ENCODE data around the gene LFNG.

LFNG gene

GRCh38 chr7:2511769-2512168 is 7.8 kb upstream of the LFNG start:
- no peak overlapping the region for H2BK5ac ChIP-seq (ENCODE audit: low read length)
- H3K4me1 ChIP-seq (ENCODE audit: control insufficient read depth, low read depth, low read length), result no peaks in the 10 kb centered on the region
- no peak overlapping the region for H3K4me2 ChIP-seq (ENCODE audit: low read length)
- H3K79me2 ChIP-seq (ENCODE audit: control insufficient read depth, insufficient read depth, low read length), result no peaks in the 10 kb centered on the region
- no peak overlapping the region for H2BK15ac ChIP-seq (replicated peaks; ENCODE audit: low read depth)
- no peak overlapping the region for H3K56ac ChIP-seq (ENCODE audit: low read length)
- H3K36me3 ChIP-seq (ENCODE audit: control insufficient read depth, insufficient read depth, low read length), result no peaks in the 10 kb centered on the region
- H3K27me3 ChIP-seq (ENCODE audit: insufficient read depth, low read length, poor library complexity), result no peaks in the 10 kb centered on the region
- no peak overlapping the region for H3K27ac ChIP-seq (ENCODE audit: low read depth, low read length)
- DNase-seq, result no peak
- WGBS (ENCODE audit: extremely low coverage, insufficient coverage, low lambda C conversion rate), result no CpG with 5 or more reads among the region's 18 CpGs
- H2BK120ac ChIP-seq (ENCODE audit: low read depth, low read length), result no peak overlapping the region
- no peak overlapping the region for H3K9ac ChIP-seq (ENCODE audit: low read length)
- no peak overlapping the region for H3K18ac ChIP-seq (ENCODE audit: low read length)
- H3K23ac ChIP-seq (ENCODE audit: low read length), result no peak overlapping the region
- H4K8ac ChIP-seq (ENCODE audit: low read depth, low read length), result no peak overlapping the region
- H3K4me3 ChIP-seq (ENCODE audit: low read length), result no peak overlapping the region
- H2AK5ac ChIP-seq (ENCODE audit: low read length), result no peak overlapping the region
- H3K4ac ChIP-seq (ENCODE audit: low read depth, low read length), result no peak overlapping the region
- H4K5ac ChIP-seq (ENCODE audit: low read length), result no peak overlapping the region
- no peaks in the 10 kb centered on the region for H3K79me1 ChIP-seq (ENCODE audit: low read length)

- Histone ChIP-seq H4K8ac (ENCODE audit: low read depth, low read length) (no peak overlapping the region), H3K27me3 (ENCODE audit: insufficient read depth, low read length, poor library complexity) (no peaks in the 10 kb centered on the region), H2BK120ac (ENCODE audit: low read depth, low read length) (no peak overlapping the region), H3K4me1 (ENCODE audit: control insufficient read depth, low read depth, low read length) (no peaks in the 10 kb centered on the region), H4K5ac (ENCODE audit: low read length) (no peak overlapping the region), H3K79me1 (ENCODE audit: low read length) (no peaks in the 10 kb centered on the region), H3K56ac (ENCODE audit: low read length) (no peak overlapping the region), H3K27ac (ENCODE audit: low read depth, low read length) (no peak overlapping the region), H3K4me2 (ENCODE audit: low read length) (no peak overlapping the region), H2BK5ac (ENCODE audit: low read length) (no peak overlapping the region), H3K4me3 (ENCODE audit: low read length) (no peak overlapping the region), H2BK15ac (replicated peaks; ENCODE audit: low read depth) (no peak overlapping the region), H3K4ac (ENCODE audit: low read depth, low read length) (no peak overlapping the region), H2AK5ac (ENCODE audit: low read length) (no peak overlapping the region), H3K23ac (ENCODE audit: low read length) (no peak overlapping the region), H3K9ac (ENCODE audit: low read length) (no peak overlapping the region), H3K79me2 (ENCODE audit: control insufficient read depth, insufficient read depth, low read length) (no peaks in the 10 kb centered on the region), H3K36me3 (ENCODE audit: control insufficient read depth, insufficient read depth, low read length) (no peaks in the 10 kb centered on the region), H3K18ac (ENCODE audit: low read length) (no peak overlapping the region)
- WGBS (ENCODE audit: extremely low coverage, insufficient coverage, low lambda C conversion rate), result no CpG with 5 or more reads among the region's 12 CpGs
- no peak for DNase-seq
Measured at GRCh38 chr7:2512179-2512661, 7.4 kb upstream of the LFNG start.

- no peak overlapping the region for H3K56ac ChIP-seq (ENCODE audit: low read length)
- no peaks in the 10 kb centered on the region for H3K27me3 ChIP-seq (ENCODE audit: insufficient read depth, low read length, poor library complexity)
- no peak overlapping the region for H3K27ac ChIP-seq (ENCODE audit: low read depth, low read length)
- no peak overlapping the region for H3K23ac ChIP-seq (ENCODE audit: low read length)
- H3K79me2 ChIP-seq (ENCODE audit: control insufficient read depth, insufficient read depth, low read length), result no peaks in the 10 kb centered on the region
- WGBS (ENCODE audit: extremely low coverage, insufficient coverage, low lambda C conversion rate), result no CpG with 5 or more reads among the region's 3 CpGs
- H3K18ac ChIP-seq (ENCODE audit: low read length), result no peak overlapping the region
- no peak overlapping the region for H2BK15ac ChIP-seq (replicated peaks; ENCODE audit: low read depth)
- peaks cover 3% of the 10 kb centered on the region for H3K4me1 ChIP-seq (ENCODE audit: control insufficient read depth, low read depth, low read length)
- H2AK5ac ChIP-seq (ENCODE audit: low read length), result no peak overlapping the region
- H3K79me1 ChIP-seq (ENCODE audit: low read length), result no peaks in the 10 kb centered on the region
- no peak overlapping the region for H3K4me3 ChIP-seq (ENCODE audit: low read length)
- H2BK120ac ChIP-seq (ENCODE audit: low read depth, low read length), result no peak overlapping the region
- no peak overlapping the region for H3K4me2 ChIP-seq (ENCODE audit: low read length)
- no peak overlapping the region for H2BK5ac ChIP-seq (ENCODE audit: low read length)
- H3K36me3 ChIP-seq (ENCODE audit: control insufficient read depth, insufficient read depth, low read length), result no peaks in the 10 kb centered on the region
- no peak overlapping the region for H3K4ac ChIP-seq (ENCODE audit: low read depth, low read length)
- H3K9ac ChIP-seq (ENCODE audit: low read length), result no peak overlapping the region
- no peak for DNase-seq
- no peak overlapping the region for H4K8ac ChIP-seq (ENCODE audit: low read depth, low read length)
- no peak overlapping the region for H4K5ac ChIP-seq (ENCODE audit: low read length)
Measured at GRCh38 chr7:2512713-2513112, 6.9 kb upstream of the LFNG start.

- H4K5ac ChIP-seq (ENCODE audit: low read length), result no peak overlapping the region
- peaks cover 11% of the 10 kb centered on the region for H3K4me1 ChIP-seq (ENCODE audit: control insufficient read depth, low read depth, low read length)
- H3K23ac ChIP-seq (ENCODE audit: low read length), result no peak overlapping the region
- no peaks in the 10 kb centered on the region for H3K27me3 ChIP-seq (ENCODE audit: insufficient read depth, low read length, poor library complexity)
- no peaks in the 10 kb centered on the region for H3K36me3 ChIP-seq (ENCODE audit: control insufficient read depth, insufficient read depth, low read length)
- no peak overlapping the region for H2BK5ac ChIP-seq (ENCODE audit: low read length)
- no peak overlapping the region for H3K27ac ChIP-seq (ENCODE audit: low read depth, low read length)
- H3K9ac ChIP-seq (ENCODE audit: low read length), result no peak overlapping the region
- no peak for DNase-seq
- H3K18ac ChIP-seq (ENCODE audit: low read length), result no peak overlapping the region
- no peak overlapping the region for H2BK15ac ChIP-seq (replicated peaks; ENCODE audit: low read depth)
- no peak overlapping the region for H3K4me3 ChIP-seq (ENCODE audit: low read length)
- no peak overlapping the region for H4K8ac ChIP-seq (ENCODE audit: low read depth, low read length)
- no peak overlapping the region for H2AK5ac ChIP-seq (ENCODE audit: low read length)
- no peaks in the 10 kb centered on the region for H3K79me1 ChIP-seq (ENCODE audit: low read length)
- no peaks in the 10 kb centered on the region for H3K79me2 ChIP-seq (ENCODE audit: control insufficient read depth, insufficient read depth, low read length)
- H3K56ac ChIP-seq (ENCODE audit: low read length), result no peak overlapping the region
- H2BK120ac ChIP-seq (ENCODE audit: low read depth, low read length), result no peak overlapping the region
- H3K4ac ChIP-seq (ENCODE audit: low read depth, low read length), result no peak overlapping the region
- no peak overlapping the region for H3K4me2 ChIP-seq (ENCODE audit: low read length)
- whole genome bisulfite sequencing (ENCODE audit: extremely low coverage, insufficient coverage, low lambda C conversion rate), result no CpG with 5 or more reads among the region's 7 CpGs
Measured at GRCh38 chr7:2513702-2514101, 5.9 kb upstream of the LFNG start.

GRCh38 chr7:2514473-2515423 is 4.8 kb upstream of the LFNG start:
- Histone ChIP-seq H4K8ac (ENCODE audit: low read depth, low read length) (no peak overlapping the region), H3K4ac (ENCODE audit: low read depth, low read length) (no peak overlapping the region), H3K18ac (ENCODE audit: low read length) (no peak overlapping the region), H3K56ac (ENCODE audit: low read length) (no peak overlapping the region), H2BK15ac (replicated peaks; ENCODE audit: low read depth) (no peak overlapping the region), H3K9ac (ENCODE audit: low read length) (no peak overlapping the region), H3K4me2 (ENCODE audit: low read length) (no peak overlapping the region), H2AK5ac (ENCODE audit: low read length) (no peak overlapping the region), H3K79me2 (ENCODE audit: control insufficient read depth, insufficient read depth, low read length) (no peaks in the 10 kb centered on the region), H2BK120ac (ENCODE audit: low read depth, low read length) (no peak overlapping the region), H3K23ac (ENCODE audit: low read length) (no peak overlapping the region), H3K4me1 (ENCODE audit: control insufficient read depth, low read depth, low read length) (peaks cover 11% of the 10 kb centered on the region), H3K36me3 (ENCODE audit: control insufficient read depth, insufficient read depth, low read length) (no peaks in the 10 kb centered on the region), H3K27ac (ENCODE audit: low read depth, low read length) (no peak overlapping the region), H3K27me3 (ENCODE audit: insufficient read depth, low read length, poor library complexity) (no peaks in the 10 kb centered on the region), H3K79me1 (ENCODE audit: low read length) (no peaks in the 10 kb centered on the region), H3K4me3 (ENCODE audit: low read length) (no peak overlapping the region), H4K5ac (ENCODE audit: low read length) (no peak overlapping the region), H2BK5ac (ENCODE audit: low read length) (no peak overlapping the region)
- WGBS (ENCODE audit: extremely low coverage, insufficient coverage, low lambda C conversion rate), result no CpG with 5 or more reads among the region's 9 CpGs
- DNase-seq, result no peak
